Kidney (tissue), 14 donors: ENCODE results near the gene SYT9. TPM values are rescaled to one million over a fixed set of nuclear protein-coding genes. Genes with fewer than 3 reads are reported as not detected.

Experiments
- DNase-seq, 5 donors: peaks; one replicate each; pipeline ENCODE4 v3.0.0-alpha.2; 2013 to 2020
- FAIRE-seq: peaks from 2 replicates; lab custom pipeline; 2012; peaks lifted over from hg19 to GRCh38; lab: Jason Lieb, UNC
- H3K27ac ChIP-seq, 2 donors: one replicate each; pipeline ENCODE4 v1.7.0; 2013; ENCODE audit warnings: low read depth in 2 of 2, low read length in 2 of 2, inconsistent platforms in 1 of 2
- H3K27me3 ChIP-seq: one replicate; pipeline ENCODE4 v1.7.1; 2013; ENCODE audit warnings: low read length, inconsistent platforms; ENCODE audit not compliant: control insufficient read depth, insufficient read depth
- H3K36me3 ChIP-seq, 3 donors: one replicate each; pipeline versions ENCODE4 v1.7.0 to v1.7.1; 2013; ENCODE audit warnings: low read length in 3 of 3, control low read depth in 1 of 3, inconsistent platforms in 1 of 3; ENCODE audit not compliant: insufficient read depth in 3 of 3, control insufficient read depth in 2 of 3
- H3K4me1 ChIP-seq, 3 donors: one replicate each; pipeline versions ENCODE4 v1.7.0 to v1.7.1; 2013; ENCODE audit warnings: low read length in 3 of 3, inconsistent platforms in 1 of 3, low read depth in 1 of 3; ENCODE audit not compliant: control insufficient read depth in 2 of 3, insufficient read depth in 2 of 3
- H3K4me3 ChIP-seq, 3 donors: one replicate each; pipeline versions ENCODE4 v1.7.0 to v1.8.1; 2013; ENCODE audit warnings: low read length in 3 of 3, control low read depth in 1 of 3, inconsistent platforms in 1 of 3
- H3K9ac ChIP-seq, 3 donors: one replicate each; pipeline versions ENCODE4 v1.7.0 to v1.7.1; 2013; ENCODE audit warnings: low read length in 3 of 3, control low read depth in 1 of 3, inconsistent platforms in 1 of 3
- H3K9me3 ChIP-seq, 3 donors: one replicate each; pipeline versions ENCODE4 v1.7.0 to v1.7.1; 2013; ENCODE audit warnings: low read length in 3 of 3, control low read depth in 1 of 3, inconsistent platforms in 1 of 3; ENCODE audit not compliant: control insufficient read depth in 2 of 3, insufficient read depth in 1 of 3
- CTCF ChIP-seq: IDR thresholded peaks from 3 replicates; pipeline ENCODE4 v1.5.1; 2012; ENCODE audit warnings: mild to moderate bottlenecking, moderate library complexity, borderline replicate concordance; ENCODE audit not compliant: insufficient read depth; ENCODE audit errors: extremely low read depth
- intact Hi-C: fragments of 100-400 bp; cut with DNase I; formaldehyde crosslinking; loops from one replicate; pipeline ENCODE4 v1.11.1; 2022
- polyA plus RNA-seq: library from polyadenylated mRNA; stranded (reverse); fragments of 350-450 nt; fragmentation: Illumina TruSeq; extraction: RNeasy Lipid Tissue Mini Kit (QIAGEN cat#74804); gene quantifications from one replicate; pipeline ENCODE4 v1.2.3, GENCODE V29; 2014; ENCODE audit warnings: low read depth, low replicate concordance; ENCODE audit not compliant: insufficient read depth
- total RNA-seq: library from RNA; stranded (reverse); fragmentation: NEBNext Ultra II Directional; extraction: Animal tissue kit (Norgen Biotek cat#: 25700); gene quantifications from one replicate; pipeline ENCODE4 v1.2.1, GENCODE V29; 2021
- donor health status: control.
- donor health status: control.
- donor health status: control.
- donor health status: control.
- donor health status: control.
- donor health status: DM: yes; HTN: yes; CAD: no.
- donor health status: Normal renal cell carcinoma (clear cell type).

Gene SYT9
- total and polyA plus RNA-seq, 2 donors from 2014 or later: 1.5 to 2.7 TPM

DNA sequence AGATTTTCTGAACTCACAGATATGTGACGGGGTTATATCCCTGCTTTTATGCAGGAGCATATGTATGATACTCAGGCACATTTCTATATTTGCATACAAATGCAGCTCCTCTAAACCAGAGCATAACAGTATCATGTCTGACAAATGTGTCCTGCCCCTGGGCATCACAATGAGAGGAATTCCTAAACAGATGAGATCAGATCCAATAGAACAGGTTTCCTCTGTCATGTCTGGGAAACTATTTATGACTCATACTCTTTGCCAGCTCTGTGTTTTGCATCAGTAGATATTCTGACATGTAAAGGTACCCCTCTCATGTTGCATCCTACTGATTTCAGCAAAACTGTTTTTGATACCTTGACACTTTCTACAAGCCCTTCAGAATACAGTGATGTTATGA lies 29.4 kb downstream of the SYT9 start:
- FAIRE-seq: no peak
- Histone ChIP-seq H3K36me3 (no peaks in the 10 kb centered on the region), H3K9me3 (peaks cover 0 to 4% (median 0%) of the 10 kb centered on the region in 3 donors), H3K4me1 (no peaks in the 10 kb centered on the region), H3K4me3 (no peak overlapping the region), H3K27ac (no peak overlapping the region), H3K9ac (no peak overlapping the region), H3K27me3 (no peaks in the 10 kb centered on the region)
- intact Hi-C loops: no loop called here
- DNase-seq: no peak
- no peak for TF ChIP-seq CTCF

DNA sequence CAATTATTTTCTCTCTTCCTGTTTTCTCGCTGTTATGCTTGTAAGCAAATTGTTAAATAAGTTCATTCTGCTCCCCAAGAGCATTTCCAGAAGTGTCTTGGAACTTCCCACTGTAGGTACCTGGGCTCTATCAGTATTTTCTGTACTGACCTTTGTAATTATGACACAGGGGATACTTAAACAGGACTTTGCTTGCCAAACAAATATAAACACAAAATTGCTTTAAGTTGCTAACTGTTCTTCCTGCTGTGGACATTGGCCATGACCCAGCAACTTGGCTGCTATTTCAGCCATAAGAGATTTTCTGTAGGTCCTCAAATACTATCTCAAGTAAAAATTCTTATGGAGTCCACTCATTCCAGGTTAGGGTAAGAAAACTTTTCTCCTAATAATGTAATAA lies 30.1 kb downstream of the SYT9 start:
- Histone ChIP-seq H3K4me1 (no peaks in the 10 kb centered on the region), H3K9me3 (peaks cover 0 to 7% (median 0%) of the 10 kb centered on the region in 3 donors), H3K9ac (no peak overlapping the region), H3K4me3 (no peak overlapping the region), H3K27me3 (no peaks in the 10 kb centered on the region), H3K27ac (no peak overlapping the region), H3K36me3 (no peaks in the 10 kb centered on the region)
- no peak for TF ChIP-seq CTCF
- intact Hi-C loops: no loop called here
- no peak for FAIRE-seq
- no peak for DNase-seq

- Histone ChIP-seq H3K27ac (no peak overlapping the region), H3K4me1 (no peaks in the 10 kb centered on the region), H3K4me3 (no peak overlapping the region), H3K36me3 (no peaks in the 10 kb centered on the region), H3K27me3 (no peaks in the 10 kb centered on the region), H3K9ac (no peak overlapping the region), H3K9me3 (peaks cover 0 to 7% (median 0%) of the 10 kb centered on the region in 3 donors)
- no peak for DNase-seq
- TF ChIP-seq CTCF: no peak
- intact Hi-C loops: no loop called here
- FAIRE-seq: no peak
These were observed 34.5 kb downstream of the SYT9 start for GRCh38 chr11:7286178-7286577.
